ENCODE measurements around the gene AP1M1.

GRCh38 chr19:16293118-16294091 is 95.7 kb downstream of the AP1M1 start:
- TF ChIP-seq, protein P1, sequence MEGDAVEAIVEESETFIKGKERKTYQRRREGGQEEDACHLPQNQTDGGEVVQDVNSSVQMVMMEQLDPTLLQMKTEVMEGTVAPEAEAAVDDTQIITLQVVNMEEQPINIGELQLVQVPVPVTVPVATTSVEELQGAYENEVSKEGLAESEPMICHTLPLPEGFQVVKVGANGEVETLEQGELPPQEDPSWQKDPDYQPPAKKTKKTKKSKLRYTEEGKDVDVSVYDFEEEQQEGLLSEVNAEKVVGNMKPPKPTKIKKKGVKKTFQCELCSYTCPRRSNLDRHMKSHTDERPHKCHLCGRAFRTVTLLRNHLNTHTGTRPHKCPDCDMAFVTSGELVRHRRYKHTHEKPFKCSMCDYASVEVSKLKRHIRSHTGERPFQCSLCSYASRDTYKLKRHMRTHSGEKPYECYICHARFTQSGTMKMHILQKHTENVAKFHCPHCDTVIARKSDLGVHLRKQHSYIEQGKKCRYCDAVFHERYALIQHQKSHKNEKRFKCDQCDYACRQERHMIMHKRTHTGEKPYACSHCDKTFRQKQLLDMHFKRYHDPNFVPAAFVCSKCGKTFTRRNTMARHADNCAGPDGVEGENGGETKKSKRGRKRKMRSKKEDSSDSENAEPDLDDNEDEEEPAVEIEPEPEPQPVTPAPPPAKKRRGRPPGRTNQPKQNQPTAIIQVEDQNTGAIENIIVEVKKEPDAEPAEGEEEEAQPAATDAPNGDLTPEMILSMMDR (IDR thresholded peaks at IDR 0.05) = no peak
- TF ChIP-seq POLR2A (IDR thresholded peaks at IDR 0.05) (peak; percentile 28), EP300 (IDR thresholded peaks at IDR 0.05) (peak; percentile 60)
